HCT116 (cell line): ENCODE results near the gene CCK. TPM values are rescaled to one million over a fixed set of nuclear protein-coding genes. Genes with fewer than 3 reads are reported as not detected.

Experiments
- ATAC-seq: fragments of 200-7000 bp; cut with Tn5 transposase; 2 replicates; pipeline ENCODE4 v1.9.1; 2020; ENCODE audit warnings: mild to moderate bottlenecking, moderate library complexity
- BruUV-seq: library from RNA; stranded (reverse); fragments of 400-500 nt; replicated peaks from 2 replicates; lab custom pipeline; 2021; lab: Mats Ljungman, UMichigan
- CTCF ChIA-PET: fragments of 300-600 bp; sonication (Branson Sonifier 250); formaldehyde crosslinking; loops from one replicate; lab custom pipeline; 2021; ENCODE audit warnings: antibody characterized with exemption; lab: Charles Lee
- POLR2A ChIA-PET: fragments of 300-600, 350-600 bp; sonication (Branson Sonifier 250); formaldehyde crosslinking; loops from one replicate; lab custom pipeline; 2021; ENCODE audit warnings: antibody characterized with exemption; lab: Charles Lee
- RAD21 ChIA-PET, 2 experiments: fragments of 300-600 bp; sonication (Branson Sonifier 250); formaldehyde crosslinking; loops; one replicate each; lab custom pipeline; 2023; ENCODE audit warnings: low total read pairs in 2 of 2; ENCODE audit not compliant: uncharacterized antibody in 2 of 2, unreplicated experiment in 2 of 2, low non-redundant PET in 1 of 2; lab: Charles Lee
- DNase-seq: peaks from one replicate; pipeline ENCODE4 v3.0.0-alpha.2; 2010; ENCODE audit warnings: low read depth, low spot score
- H2AFZ ChIP-seq: fragments of 200-600 bp; shearing (Covaris generic), sonication (generic); 2 replicates; pipeline ENCODE4 v1.6.1; 2017; ENCODE audit warnings: low read depth, mixed run types, mixed read lengths, antibody characterized with exemption, low read length; ENCODE audit not compliant: poor library complexity, severe bottlenecking
- H3K27ac ChIP-seq: 2 replicates; pipeline ENCODE4 v1.5.1; 2012; ENCODE audit warnings: low read depth, low read length
- H3K27me3 ChIP-seq: fragments of 200-600 bp; sonication (generic); 2 replicates; pipeline ENCODE4 v1.6.1; 2016; ENCODE audit warnings: mixed run types, low read length, mixed read lengths; ENCODE audit not compliant: insufficient read depth
- H3K36me3 ChIP-seq, 2 experiments: fragments of 200-500 bp in 1 of 2; fragments of 200-600 bp in 1 of 2; sonication (Bioruptor generic) in 1 of 2; sonication (generic) in 1 of 2; 2 replicates each; pipeline versions ENCODE4 v1.5.1 to v1.6.1; 2014 to 2016; ENCODE audit warnings: low read length in 2 of 2, inconsistent platforms in 1 of 2, mixed read lengths in 1 of 2, mixed run types in 1 of 2; ENCODE audit not compliant: insufficient read depth in 2 of 2, control insufficient read depth in 1 of 2
- H3K4me1 ChIP-seq, 2 experiments: fragments of 200-600 bp in 1 of 2; sonication (generic) in 1 of 2; 2 replicates each; pipeline versions ENCODE4 v1.5.1 to v1.6.1; 2012 to 2017; ENCODE audit warnings: low read length in 2 of 2, inconsistent platforms in 1 of 2, mild to moderate bottlenecking in 1 of 2, mixed read lengths in 1 of 2, mixed run types in 1 of 2, moderate library complexity in 1 of 2; ENCODE audit not compliant: insufficient read depth in 2 of 2, control insufficient read depth in 1 of 2
- H3K4me2 ChIP-seq: fragments of 200-600 bp; sonication (generic); 2 replicates; pipeline ENCODE4 v1.6.1; 2017; ENCODE audit warnings: mixed run types, low read length, mixed read lengths
- H3K4me3 ChIP-seq, 2 experiments: fragments of 200-600 bp in 1 of 2; sonication (generic) in 1 of 2; replicated peaks in 1 of 2; 2 replicates each; pipeline ENCODE4 v1.5.1; 2011 to 2016; ENCODE audit warnings: low read length in 2 of 2, control low read depth in 1 of 2, low read depth in 1 of 2, mild to moderate bottlenecking in 1 of 2, mixed read lengths in 1 of 2, mixed run types in 1 of 2
- H3K79me2 ChIP-seq: fragments of 200-600 bp; sonication (generic); 2 replicates; pipeline ENCODE4 v1.6.1; 2017; ENCODE audit warnings: mild to moderate bottlenecking, mixed run types, low read length, moderate library complexity, mixed read lengths; ENCODE audit not compliant: insufficient read depth
- H3K9ac ChIP-seq: fragments of 200-600 bp; sonication (generic); 2 replicates; pipeline ENCODE4 v1.6.1; 2016; ENCODE audit warnings: low read length, mixed read lengths
- H3K9me2 ChIP-seq: fragments of 200-600 bp; sonication (generic), shearing (Covaris generic); 2 replicates; pipeline ENCODE4 v1.6.1; 2017; ENCODE audit warnings: mixed run types, mild to moderate bottlenecking, moderate library complexity; ENCODE audit not compliant: insufficient read depth
- H3K9me3 ChIP-seq, 2 experiments: fragments of 200-500 bp in 1 of 2; fragments of 200-600 bp in 1 of 2; sonication (Bioruptor generic) in 1 of 2; sonication (generic) in 1 of 2; 2 replicates each; pipeline ENCODE4 v1.6.1; 2014 to 2017; ENCODE audit warnings: low read length in 2 of 2, mixed read lengths in 2 of 2, inconsistent platforms in 1 of 2, low read depth in 1 of 2, mild to moderate bottlenecking in 1 of 2, mixed run types in 1 of 2, moderate library complexity in 1 of 2; ENCODE audit not compliant: control insufficient read depth in 1 of 2, insufficient read depth in 1 of 2
- H4K20me1 ChIP-seq: fragments of 200-600 bp; sonication (generic), shearing (Covaris generic); 2 replicates; pipeline ENCODE4 v1.6.1; 2017; ENCODE audit warnings: mixed run types, mild to moderate bottlenecking, moderate library complexity; ENCODE audit not compliant: insufficient read depth
- CEBPB ChIP-seq: IDR thresholded peaks from 2 replicates; pipeline ENCODE4 v1.6.1; 2012; ENCODE audit warnings: low read depth
- EGR1 ChIP-seq: IDR thresholded peaks from 2 replicates; pipeline ENCODE4 v1.6.1; 2012; ENCODE audit warnings: low read depth
- POLR2A ChIP-seq: IDR thresholded peaks from 2 replicates; pipeline ENCODE4 v1.7.0; 2011; ENCODE audit warnings: borderline replicate concordance; ENCODE audit not compliant: insufficient read depth, insufficient read length; ENCODE audit errors: extremely low read depth
- RAD21 ChIP-seq: IDR thresholded peaks from 2 replicates; pipeline ENCODE4 v1.6.1; 2012; ENCODE audit warnings: low read depth, mild to moderate bottlenecking
- SIN3A ChIP-seq: IDR thresholded peaks from 2 replicates; pipeline ENCODE4 v1.6.1; 2012; ENCODE audit warnings: low read depth
- SP1 ChIP-seq: IDR thresholded peaks from 2 replicates; pipeline ENCODE4 v1.6.1; 2012; ENCODE audit warnings: low read depth
- ZFX ChIP-seq: fragments of 450-650 bp; IDR thresholded peaks from 2 replicates; pipeline ENCODE4 v1.6.1; 2017
- ZNF274 ChIP-seq: fragments of 200-500 bp; sonication (Bioruptor generic); IDR thresholded peaks from 2 replicates; pipeline ENCODE4 v1.6.1; 2014; ENCODE audit warnings: mild to moderate bottlenecking, low read depth, low read length, inconsistent platforms
- intact Hi-C: fragments of 100-400 bp; cut with micrococcal nuclease; formaldehyde crosslinking; loops from 2 replicates; pipeline ENCODE4 v1.10.0; 2022
- total RNA-seq: library from RNA; stranded (reverse); gene quantifications from one replicate; pipeline ENCODE4 v1.2.1, GENCODE V29; 2021; ENCODE audit not compliant: unreplicated experiment
- TF ChIP-seq, protein P1 (sequence below): IDR thresholded peaks from 2 replicates; pipeline ENCODE4 v1.6.1; 2012
- TF ChIP-seq, protein P2 (sequence below): IDR thresholded peaks from 2 replicates; pipeline ENCODE4 v1.6.1; 2011; ENCODE audit warnings: mild to moderate bottlenecking, low read length, moderate library complexity; ENCODE audit not compliant: insufficient replicate concordance; ENCODE audit errors: extremely low read depth

Gene CCK
- total RNA-seq, 1 experiment from 2014 or later, result 0.32 TPM

DNA sequence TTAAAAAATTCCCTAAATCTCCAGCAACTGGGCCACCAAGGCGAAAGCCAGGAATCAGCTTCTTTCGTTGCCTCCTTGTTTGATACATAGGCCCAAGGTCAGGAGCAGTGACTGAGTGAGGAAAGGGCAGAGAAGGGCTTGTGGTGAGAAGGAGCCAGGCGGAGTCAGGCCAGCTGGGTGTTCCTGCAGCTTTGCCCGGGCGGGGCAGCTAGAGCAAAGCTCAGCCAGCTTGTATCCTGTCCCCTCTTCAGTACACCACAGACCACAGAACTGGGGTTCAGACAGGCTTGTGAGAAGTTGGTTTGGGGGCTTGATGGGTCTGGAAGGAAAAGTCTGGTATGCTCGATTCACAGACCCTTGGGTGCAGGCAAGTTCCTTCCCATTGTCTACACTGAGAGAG lies 52.6 kb downstream of the CCK start:
- no peaks in the 10 kb centered on the region for H3K9me2 ChIP-seq
- intact Hi-C loops, result no loop called here
- DNase-seq (no peak), ATAC-seq (peak; percentile 42; the same call in 1 of the 2 replicates)
- H3K9me3 ChIP-seq, result no peaks in the 10 kb centered on the region
- H3K36me3 ChIP-seq, result 0 out of 4 replicates have a peak, but pooled peaks cover 2 to 4% of the 10 kb centered on the region in 2 experiments
- H2AFZ ChIP-seq, result no peak overlapping the region
- POLR2A ChIA-PET, result no interaction called here
- no peaks in the 10 kb centered on the region for H4K20me1 ChIP-seq
- no peaks in the 10 kb centered on the region for H3K27me3 ChIP-seq
- H3K27ac ChIP-seq, result no peak overlapping the region
- CTCF ChIA-PET, result interaction anchor here (1.0 to 1.1 kb wide), 2 partner anchors 22 to 96 kb away, joined by 4 read pairs; no protein-coding TSS in a partner anchor
- no peak overlapping the region for H3K4me3 ChIP-seq
- H3K4me2 ChIP-seq, result no peak overlapping the region
- no peaks in the 10 kb centered on the region for H3K79me2 ChIP-seq
- RAD21 ChIA-PET, result no interaction called here
- no TSS peak for BruUV-seq
- TF ChIP-seq CEBPB (no peak), EGR1 (no peak), POLR2A (no peak), SIN3A (no peak), RAD21 (no peak), SP1 (no peak), ZNF274 (no peak), ZFX (no peak)
- TF ChIP-seq, protein P1, sequence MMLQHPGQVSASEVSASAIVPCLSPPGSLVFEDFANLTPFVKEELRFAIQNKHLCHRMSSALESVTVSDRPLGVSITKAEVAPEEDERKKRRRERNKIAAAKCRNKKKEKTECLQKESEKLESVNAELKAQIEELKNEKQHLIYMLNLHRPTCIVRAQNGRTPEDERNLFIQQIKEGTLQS, result no peak
- TF ChIP-seq, protein P2, sequence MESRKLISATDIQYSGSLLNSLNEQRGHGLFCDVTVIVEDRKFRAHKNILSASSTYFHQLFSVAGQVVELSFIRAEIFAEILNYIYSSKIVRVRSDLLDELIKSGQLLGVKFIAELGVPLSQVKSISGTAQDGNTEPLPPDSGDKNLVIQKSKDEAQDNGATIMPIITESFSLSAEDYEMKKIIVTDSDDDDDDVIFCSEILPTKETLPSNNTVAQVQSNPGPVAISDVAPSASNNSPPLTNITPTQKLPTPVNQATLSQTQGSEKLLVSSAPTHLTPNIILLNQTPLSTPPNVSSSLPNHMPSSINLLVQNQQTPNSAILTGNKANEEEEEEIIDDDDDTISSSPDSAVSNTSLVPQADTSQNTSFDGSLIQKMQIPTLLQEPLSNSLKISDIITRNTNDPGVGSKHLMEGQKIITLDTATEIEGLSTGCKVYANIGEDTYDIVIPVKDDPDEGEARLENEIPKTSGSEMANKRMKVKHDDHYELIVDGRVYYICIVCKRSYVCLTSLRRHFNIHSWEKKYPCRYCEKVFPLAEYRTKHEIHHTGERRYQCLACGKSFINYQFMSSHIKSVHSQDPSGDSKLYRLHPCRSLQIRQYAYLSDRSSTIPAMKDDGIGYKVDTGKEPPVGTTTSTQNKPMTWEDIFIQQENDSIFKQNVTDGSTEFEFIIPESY, result no peak
- no peak overlapping the region for H3K9ac ChIP-seq
- peaks cover 2 to 12% of the 10 kb centered on the region in 2 experiments; a peak in 2 of 4 replicates for H3K4me1 ChIP-seq
